Stimulated activated CD4-positive, alpha-beta T cell treated with anti-CD3 and anti-CD28 coated beads, Interleukin-12 subunit alpha, Interleukin-12 subunit beta, amount 100 ng/mL, for 24 hours (primary cell): ENCODE results near the gene MEP1A.
"Not testable (repeated sequence)": the region's sequence is repeated elsewhere in the genome, so short reads cannot be mapped to it uniquely, and the experiment has no call there.

Source experiments
- DNase-seq, 2 experiments: peaks; one replicate each; pipeline ENCODE4 v3.0.0-alpha.2; 2020; ENCODE audit warnings: low read depth in 2 of 2

Gene MEP1A

GRCh38 chr6:46777476-46778346, 15.5 kb upstream of the MEP1A start:
- no peak for DNase-seq

DNA sequence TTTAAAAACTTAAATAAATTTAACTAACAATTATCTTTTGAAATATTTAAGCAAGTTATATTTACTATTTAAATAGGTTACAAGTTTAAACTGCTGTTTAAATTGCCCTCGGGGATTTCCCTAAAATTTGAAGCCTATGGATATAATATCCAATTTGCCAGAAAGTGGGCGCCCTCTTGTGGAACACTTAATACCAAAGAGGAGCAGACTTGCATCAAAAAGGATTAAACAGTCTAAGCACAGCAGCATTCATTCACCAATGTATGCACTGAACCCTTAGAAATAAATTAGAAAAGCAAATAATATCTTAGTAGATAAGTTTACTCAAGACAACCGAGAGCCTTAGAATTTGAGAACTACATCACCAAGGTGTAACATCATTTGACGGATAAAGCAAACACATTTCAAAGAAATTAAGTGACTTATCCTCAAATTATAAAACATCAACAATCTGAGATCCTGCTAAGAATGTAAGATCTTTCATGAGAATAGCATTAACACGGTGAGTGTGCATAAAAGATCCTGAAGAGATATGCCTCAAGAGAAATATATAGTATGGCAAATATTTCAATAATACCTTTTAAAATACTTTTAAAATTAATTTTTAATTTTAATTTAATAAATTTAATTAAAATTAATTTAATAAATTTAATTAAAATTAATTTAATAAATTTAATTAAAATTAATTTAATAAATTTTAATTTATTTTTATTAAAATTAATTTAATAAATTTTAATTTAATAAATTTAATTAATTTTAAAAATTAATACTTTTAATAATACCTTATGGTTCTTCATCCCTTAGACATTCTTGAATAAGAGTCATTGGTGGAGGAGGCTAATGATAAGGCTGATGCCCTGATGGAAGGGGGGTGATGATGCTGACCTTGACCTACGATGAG, 11.5 kb upstream of the MEP1A start:
- DNase-seq, result peak in 1 of 2 experiments; percentile 22

- DNase-seq, result no peak
Observed at GRCh38 chr6:46784535-46784934, 8.7 kb upstream of the MEP1A start.

- no peak for DNase-seq
Observed at GRCh38 chr6:46787871-46788540, 5.2 kb upstream of the MEP1A start.

GRCh38 chr6:46788791-46789190, 4.4 kb upstream of the MEP1A start:
- no peak for DNase-seq

DNA sequence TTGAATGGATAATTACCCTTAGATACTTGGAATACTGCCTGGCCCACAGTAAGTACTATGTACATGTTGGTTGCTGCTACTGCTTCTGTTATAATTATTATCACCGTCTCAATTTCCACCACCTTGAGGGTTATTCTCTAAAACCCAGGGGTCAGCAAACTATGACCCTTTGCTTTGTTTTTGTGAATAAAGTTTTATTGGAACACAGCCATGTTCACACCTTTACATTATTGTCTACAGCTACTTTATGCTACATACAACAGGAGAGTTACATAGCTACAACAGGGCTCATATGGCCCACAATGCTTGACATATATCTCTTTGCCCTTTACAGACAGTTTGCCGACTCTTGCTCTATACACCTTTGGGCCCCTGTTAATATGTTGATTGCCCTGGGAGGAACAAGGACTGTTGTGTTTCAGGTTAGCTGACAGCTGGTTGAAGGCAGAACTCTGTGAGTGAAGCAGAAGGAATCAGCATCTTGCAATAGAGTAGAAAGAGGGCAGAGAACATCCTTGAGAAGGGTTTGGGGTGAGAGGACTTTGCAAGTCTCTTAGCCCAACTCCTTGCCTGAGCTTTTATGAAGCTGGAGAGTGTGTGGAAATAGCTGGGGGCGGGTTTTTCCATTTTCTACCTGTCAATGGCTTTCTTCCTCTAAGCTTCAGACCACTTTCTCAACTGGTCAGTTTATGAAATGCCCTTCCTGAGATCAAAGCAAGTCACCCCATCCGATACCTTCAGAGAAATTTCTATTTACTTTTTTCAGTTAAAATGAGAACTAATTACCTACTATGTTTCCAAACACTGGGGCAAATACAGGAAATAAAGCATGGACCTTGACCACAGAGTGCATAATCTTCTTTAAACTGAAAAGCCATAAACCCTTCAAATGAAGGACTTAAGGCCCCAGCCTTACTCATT, 3.5 kb upstream of the MEP1A start:
- DNase-seq, result no peak

DNA sequence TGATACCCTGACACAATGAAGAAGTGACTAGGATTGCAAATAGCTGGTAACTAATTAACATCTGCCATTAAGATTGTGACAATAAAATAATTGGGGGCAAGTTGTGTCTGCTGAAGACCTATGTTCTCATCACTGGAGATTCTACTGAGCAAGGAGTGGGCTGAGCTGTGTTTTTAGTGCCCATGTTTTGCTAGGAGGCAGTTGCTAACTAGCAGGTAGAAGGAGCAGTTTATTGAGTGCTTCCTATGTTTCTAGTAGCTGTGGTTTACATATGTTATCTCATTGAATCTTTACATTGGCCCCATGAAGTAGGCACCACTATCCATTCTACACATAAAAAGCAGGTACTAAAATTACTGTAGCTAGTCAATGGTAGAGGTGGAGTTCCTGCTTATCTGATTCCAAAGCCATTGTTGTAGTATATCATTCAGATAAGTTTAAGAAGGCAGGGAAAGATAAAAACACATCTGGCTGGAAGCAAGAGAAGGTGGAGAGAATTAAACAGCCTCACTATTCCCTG, 2.8 kb upstream of the MEP1A start:
- DNase-seq, result no peak

GRCh38 chr6:46792635-46793034, 554 bp upstream of the MEP1A start:
- no peak for DNase-seq

DNA sequence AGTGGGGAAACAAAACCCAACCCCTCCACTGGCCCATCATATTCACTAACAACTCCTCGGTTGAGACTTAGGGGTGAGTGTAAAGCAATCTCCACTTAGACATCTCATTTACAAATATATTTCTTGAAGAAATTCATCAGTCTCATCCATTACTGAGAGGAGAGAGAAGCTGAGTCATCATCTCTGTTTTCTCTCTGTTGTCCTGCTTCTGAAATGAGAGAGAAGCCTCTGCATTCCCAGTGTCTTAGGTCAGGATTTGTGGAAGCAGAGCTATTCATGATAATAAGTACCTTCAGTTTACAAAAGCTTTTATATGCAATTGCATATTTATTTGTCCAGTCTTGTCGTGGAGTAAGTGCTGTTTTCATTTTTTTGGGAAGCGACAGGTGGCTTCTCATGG, 879 bp downstream of the MEP1A start:
- DNase-seq, result no peak

DNA sequence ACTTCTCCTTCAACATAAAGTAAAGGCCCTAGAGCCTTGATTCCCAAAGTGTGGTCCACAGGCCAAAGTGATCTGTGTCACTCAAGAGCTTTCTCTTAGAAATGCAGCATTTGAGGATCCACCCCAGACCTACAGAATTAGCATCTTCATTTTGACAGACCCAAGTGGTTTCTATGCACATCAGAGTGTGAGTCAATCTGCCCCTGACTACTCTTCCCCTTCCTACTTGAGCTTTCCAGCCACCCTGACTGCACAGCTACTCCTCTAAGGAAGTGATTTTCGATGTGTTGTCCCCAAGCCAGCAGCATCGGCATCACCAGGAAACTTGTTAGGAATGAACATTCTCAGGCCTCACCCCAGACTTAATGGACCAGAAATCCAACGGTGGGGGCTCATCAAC, 2.6 kb downstream of the MEP1A start:
- no peak for DNase-seq

- DNase-seq, result no peak
Observed at GRCh38 chr6:46796848-46797580, 3.8 kb downstream of the MEP1A start.

DNA sequence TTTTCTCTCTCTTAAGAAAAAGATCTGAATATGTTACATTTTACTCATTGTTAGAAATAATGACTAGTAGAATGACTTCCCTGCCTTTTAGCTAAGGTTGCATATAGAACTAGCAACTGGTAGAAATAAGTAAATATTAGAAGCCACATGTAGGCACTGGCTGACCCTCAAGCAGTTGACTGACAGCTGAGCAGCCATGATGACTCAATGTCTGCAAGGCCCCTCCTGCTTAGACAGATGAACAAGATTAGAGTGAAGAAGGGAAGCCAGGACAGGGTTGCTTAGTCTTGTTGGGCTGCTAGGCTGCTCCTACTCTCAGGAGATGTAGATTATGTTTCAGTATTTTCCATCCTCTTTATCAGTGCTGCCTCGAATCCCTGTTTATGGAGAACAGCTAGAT, 6.5 kb downstream of the MEP1A start:
- no peak for DNase-seq

DNA sequence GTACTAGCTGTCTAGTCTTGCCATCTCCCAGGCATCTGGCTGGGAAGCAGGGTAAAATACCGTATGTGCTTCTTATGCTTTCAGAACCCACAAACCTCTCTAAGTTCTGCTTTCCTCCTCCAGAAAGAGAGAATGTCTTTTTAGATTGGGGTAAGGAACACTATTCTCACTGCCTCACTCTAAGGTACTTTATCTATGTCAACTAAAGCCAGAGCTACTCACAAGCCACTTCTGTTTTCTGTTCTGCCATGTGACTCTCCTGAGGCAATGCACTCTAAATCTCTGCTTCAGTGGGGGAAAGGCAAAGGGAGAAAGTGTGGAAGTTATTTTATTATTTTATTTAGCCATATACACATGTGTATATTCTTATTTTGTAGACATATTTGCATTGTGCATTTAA, 15.6 kb downstream of the MEP1A start:
- no peak for DNase-seq

- no peak for DNase-seq
Observed at GRCh38 chr6:46815130-46815529, 21.9 kb downstream of the MEP1A start.

DNA sequence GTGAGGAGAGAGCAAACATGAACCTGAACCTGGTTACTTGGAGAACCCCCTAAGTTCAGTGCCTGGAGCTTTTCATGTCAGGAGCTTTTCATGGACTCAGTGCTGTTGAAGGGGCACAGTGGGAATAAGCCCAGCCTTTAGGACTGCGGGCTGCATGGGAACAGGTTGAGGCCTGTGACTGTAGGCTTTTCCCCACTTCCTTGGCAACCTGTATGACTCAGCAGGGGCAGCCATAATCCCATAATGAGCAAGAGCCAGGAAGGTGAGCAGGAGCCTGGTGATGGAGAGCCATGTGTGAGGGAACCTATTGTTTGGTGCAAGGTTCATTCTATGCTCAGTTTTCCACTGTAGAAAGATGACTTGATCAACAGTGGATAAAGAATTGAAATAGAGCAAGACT, 23.4 kb downstream of the MEP1A start:
- no peak for DNase-seq

DNA sequence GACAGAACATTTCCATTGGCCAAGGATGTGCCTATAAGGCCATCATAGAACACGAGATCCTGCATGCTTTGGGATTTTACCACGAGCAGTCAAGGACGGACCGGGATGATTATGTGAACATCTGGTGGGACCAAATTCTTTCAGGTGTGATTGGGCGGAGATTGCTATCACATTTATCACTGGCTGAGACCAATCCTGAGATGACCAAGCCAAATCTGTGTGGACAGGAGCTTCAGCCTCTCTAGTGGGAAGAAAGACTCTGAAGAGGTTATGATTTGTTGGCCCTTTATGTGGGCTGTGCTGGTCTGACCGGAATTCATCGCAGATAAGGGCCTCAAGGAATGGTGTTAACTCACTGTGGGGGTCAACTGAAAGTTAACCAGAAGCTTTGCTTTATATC, 26.4 kb downstream of the MEP1A start:
- DNase-seq, result no peak

DNA sequence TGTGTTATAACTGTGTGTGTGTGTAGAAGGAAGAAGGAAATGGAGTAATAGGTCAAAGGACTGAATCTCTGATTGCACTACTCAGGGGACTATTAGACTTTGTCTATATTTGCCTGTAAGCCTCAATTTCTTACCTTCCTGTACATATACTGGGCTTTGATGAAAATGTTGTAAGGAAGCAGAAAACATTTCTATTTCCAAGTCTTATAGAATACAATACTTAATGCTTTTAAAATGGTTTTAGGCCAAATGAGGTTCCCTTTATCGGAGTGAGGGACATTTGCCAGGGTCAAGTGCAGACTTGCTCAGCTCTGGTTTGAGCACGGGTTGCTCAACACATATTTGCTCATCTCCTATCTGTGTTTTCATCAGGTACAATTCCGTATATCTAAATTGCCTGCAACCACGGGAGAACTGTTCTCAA, 28.3 kb downstream of the MEP1A start:
- DNase-seq, result no peak

- DNase-seq, result no peak
Observed at GRCh38 chr6:46828939-46829338, 35.8 kb downstream of the MEP1A start.

DNA sequence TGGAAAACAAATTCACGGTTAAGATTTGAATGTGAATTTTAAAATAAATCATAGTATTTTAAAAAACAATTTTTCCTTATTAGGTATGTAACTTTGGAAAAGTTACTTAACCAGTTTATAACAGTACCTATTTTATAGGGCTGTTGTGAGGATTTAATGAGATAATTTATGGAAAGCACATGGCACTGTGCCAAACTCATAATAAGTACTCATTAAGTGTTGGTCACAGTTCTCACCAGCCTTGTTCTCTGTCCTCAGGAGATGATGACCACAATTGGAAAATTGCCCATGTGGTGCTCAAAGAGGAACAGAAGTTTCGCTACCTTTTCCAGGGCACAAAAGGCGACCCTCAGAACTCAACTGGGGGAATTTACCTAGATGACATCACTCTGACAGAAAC, 39.6 kb downstream of the MEP1A start:
- no peak for DNase-seq

DNA sequence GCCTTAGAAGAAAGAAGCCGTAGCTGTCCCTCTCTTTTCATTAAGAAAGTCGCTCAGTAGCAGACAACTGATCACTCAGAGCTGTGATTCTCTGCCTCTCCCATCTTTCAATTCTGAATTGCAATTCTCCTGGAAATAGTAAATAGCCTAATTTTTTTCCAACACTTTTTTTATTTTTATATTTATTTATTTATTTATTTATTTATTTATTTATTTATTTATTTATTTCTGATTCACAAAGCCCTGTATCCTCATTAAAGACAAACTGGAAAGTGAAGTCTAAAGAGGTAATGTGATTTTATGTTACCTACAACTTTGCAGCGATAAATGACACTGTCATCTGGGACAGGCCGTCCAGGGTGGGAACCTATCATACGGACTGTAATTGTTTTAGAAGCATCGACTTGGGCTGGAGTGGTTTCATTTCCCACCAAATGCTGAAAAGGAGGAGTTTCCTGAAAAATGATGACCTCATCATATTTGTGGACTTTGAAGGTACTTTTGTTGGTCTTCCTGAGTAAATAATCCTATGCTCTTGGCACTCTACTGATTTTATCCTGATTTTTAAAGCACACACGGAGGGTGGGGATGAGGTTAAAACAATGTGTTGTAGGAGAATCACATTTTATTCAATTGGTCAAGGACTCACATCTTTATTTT, 41.2 kb downstream of the MEP1A start:
- not testable (repeated sequence) for DNase-seq
